ENCODE measurements around the gene DSG1.
"Not testable (repeated sequence)": the region's sequence is repeated elsewhere in the genome, so short reads cannot be mapped to it uniquely, and the experiment has no call there.

Gene DSG1

GRCh38 chr18:31317860-31318259, at the start of gene DSG1:
Gene DSG1, plus strand, starts transcription at chr18:31318160. Its CDS starts 141 bp downstream, at chr18:31318301.
- DNase-seq = no peak

- DNase-seq = no peak
These were observed 49.0 kb upstream of the DSG1 start for GRCh38 chr18:31268985-31269406.

GRCh38 chr18:31269566-31269965, 48.4 kb upstream of the DSG1 start:
- no peak for DNase-seq

- no peak for DNase-seq
These were observed 47.4 kb upstream of the DSG1 start for GRCh38 chr18:31270578-31270977.

GRCh38 chr18:31273812-31274527, 44.0 kb upstream of the DSG1 start:
- DNase-seq = no peak

- DNase-seq = no peak
These were observed 43.0 kb upstream of the DSG1 start for GRCh38 chr18:31274931-31275330.

- no peak for DNase-seq
These were observed 42.1 kb upstream of the DSG1 start for GRCh38 chr18:31275722-31276463.

- no peak for DNase-seq
These were observed 39.3 kb upstream of the DSG1 start for GRCh38 chr18:31278609-31279071.

GRCh38 chr18:31280502-31280901, 37.5 kb upstream of the DSG1 start:
- DNase-seq = no peak

GRCh38 chr18:31281437-31281836, 36.5 kb upstream of the DSG1 start:
- no peak for DNase-seq

GRCh38 chr18:31289446-31289845, 28.5 kb upstream of the DSG1 start:
- not testable (repeated sequence) for DNase-seq

GRCh38 chr18:31291688-31292087, 26.3 kb upstream of the DSG1 start:
- no peak for DNase-seq

- no peak for DNase-seq
These were observed 23.7 kb upstream of the DSG1 start for GRCh38 chr18:31294199-31294747.

- DNase-seq = no peak
These were observed 20.7 kb upstream of the DSG1 start for GRCh38 chr18:31297248-31297647.

GRCh38 chr18:31301201-31301655, 16.7 kb upstream of the DSG1 start:
- no peak for DNase-seq

- no peak for DNase-seq
These were observed 15.0 kb upstream of the DSG1 start for GRCh38 chr18:31302991-31303390.

- no peak for DNase-seq
These were observed 14.2 kb upstream of the DSG1 start for GRCh38 chr18:31303771-31304170.

- DNase-seq = no peak
These were observed 8.8 kb upstream of the DSG1 start for GRCh38 chr18:31309115-31309514.

GRCh38 chr18:31316974-31317373, 986 bp upstream of the DSG1 start:
- no peak for DNase-seq

- DNase-seq = no peak
These were observed 3.8 kb downstream of the DSG1 start for GRCh38 chr18:31321719-31322118.

- no peak for DNase-seq
These were observed 7.1 kb downstream of the DSG1 start for GRCh38 chr18:31325051-31325450.

- no peak for DNase-seq
These were observed 12.0 kb downstream of the DSG1 start for GRCh38 chr18:31329787-31330438.

GRCh38 chr18:31343454-31343853, 25.5 kb downstream of the DSG1 start:
- DNase-seq = no peak
